ENCODE results near the gene SREK1IP1.
A peak's percentile ranks its signal among the peaks of the same experiment; 100 is the strongest.

SREK1IP1 gene

DNA sequence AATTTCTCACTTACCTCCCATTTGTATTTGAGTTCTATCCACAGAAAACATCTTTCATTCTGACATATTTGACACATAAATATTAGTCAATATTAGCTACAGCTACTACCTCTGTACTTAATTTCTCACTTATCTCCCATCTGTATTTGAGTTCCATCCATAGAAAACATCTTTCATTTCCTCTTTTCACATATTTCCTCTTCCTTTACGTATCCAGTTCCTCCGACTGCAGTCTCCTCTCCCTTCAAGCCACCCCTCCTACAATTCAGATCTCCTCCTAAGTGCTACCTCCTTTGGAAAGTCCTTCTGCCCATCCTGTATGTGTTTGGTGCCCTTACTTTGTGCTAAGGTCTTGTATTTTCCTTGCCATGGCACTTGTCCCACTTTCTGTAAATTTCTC, 1.6 kb downstream of the SREK1IP1 start:
- Histone ChIP-seq H3K18ac (ENCODE audit: low read length) (no peak overlapping the region), H2BK12ac (ENCODE audit: low read length) (no peak overlapping the region), H3K9me3 (replicated peaks in 1 of 2; ENCODE audit: control insufficient read depth in 2 of 2, insufficient read depth in 1 of 2, low read depth in 1 of 2, low read length in 2 of 2) (no peaks in the 10 kb centered on the region), H3K36me3 (replicated peaks in 1 of 2; ENCODE audit: control insufficient read depth in 2 of 2, insufficient read depth in 2 of 2, low read length in 2 of 2) (peaks cover 6 to 40% of the 10 kb centered on the region in 2 donors), H3K4ac (ENCODE audit: low read length) (no peak overlapping the region), H3K27me3 (ENCODE audit: control insufficient read depth in 3 of 3, insufficient read depth in 3 of 3, low read depth in 1 of 3, low read length in 3 of 3) (no peaks in the 10 kb centered on the region), H3K4me2 (ENCODE audit: insufficient read depth, low read length, poor library complexity, severe bottlenecking) (peak overlapping the region; percentile 71), H3K14ac (ENCODE audit: low read length) (no peak overlapping the region), H4K91ac (ENCODE audit: low read depth, low read length, poor library complexity) (no peak overlapping the region), H3K79me1 (ENCODE audit: low read depth, low read length) (peaks cover 2% of the 10 kb centered on the region), H3K4me1 (ENCODE audit: control insufficient read depth in 2 of 2, insufficient read depth in 1 of 2, low read depth in 1 of 2, low read length in 2 of 2) (peaks cover 10 to 12% of the 10 kb centered on the region in 2 donors), H3K9ac (ENCODE audit: low read depth, low read length, poor library complexity) (no peak overlapping the region), H3K4me3 (ENCODE audit: low read length in 2 of 2) (peak overlapping the region in 1 of 2 donors; percentile 81), H3K27ac (replicated peaks; ENCODE audit: low read length) (no peak overlapping the region), H2AK5ac (ENCODE audit: low read depth, low read length) (no peak overlapping the region), H3K23ac (ENCODE audit: low read depth, low read length, poor library complexity) (no peak overlapping the region), H4K8ac (ENCODE audit: low read depth, low read length) (no peak overlapping the region), H2BK15ac (ENCODE audit: low read length) (no peak overlapping the region), H2BK120ac (ENCODE audit: low read depth, low read length) (no peak overlapping the region), H2BK5ac (ENCODE audit: low read length) (no peak overlapping the region), H2AFZ (ENCODE audit: low read length) (no peak overlapping the region)
- DNase-seq (ENCODE audit: low spot score): no peak
- WGBS, 2 donors (ENCODE audit: extremely low coverage in 2 of 2, insufficient read length in 2 of 2, insufficient replicate concordance in 1 of 2): 100% methylated on average over 2 of the region's 2 CpGs

DNA sequence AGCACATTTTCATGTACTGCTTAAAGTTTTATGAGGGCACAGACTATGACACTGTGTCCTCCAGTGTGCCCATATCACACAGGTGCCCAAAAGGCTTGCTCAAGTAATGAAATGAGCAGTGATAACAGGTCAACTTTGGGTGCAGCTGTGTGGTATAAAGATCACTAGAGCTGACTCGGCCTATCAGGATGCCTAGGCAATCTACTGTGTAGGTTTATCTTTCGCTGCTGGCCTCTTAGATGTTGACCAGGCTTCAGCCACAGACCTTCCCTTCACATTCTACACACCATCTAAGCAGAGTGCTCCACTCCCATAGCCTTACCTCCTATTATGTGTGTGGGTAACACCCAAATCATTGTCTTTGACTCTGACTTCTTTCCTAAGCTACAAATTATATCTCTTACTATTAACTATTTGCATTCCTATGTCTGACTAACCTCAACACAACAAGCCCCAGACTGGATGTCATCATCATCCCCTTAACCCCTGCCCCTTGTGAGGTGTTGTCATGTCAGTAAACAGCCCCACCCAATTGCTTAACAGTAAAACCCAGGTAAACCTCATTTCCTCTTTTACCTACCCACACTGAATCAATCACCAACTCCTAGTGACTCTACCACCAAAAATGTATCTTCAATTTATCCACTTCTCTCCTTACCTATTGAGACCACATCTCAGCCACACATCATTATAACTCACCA, 2.5 kb downstream of the SREK1IP1 start:
- Histone ChIP-seq H3K27me3 (ENCODE audit: control insufficient read depth in 3 of 3, insufficient read depth in 3 of 3, low read depth in 1 of 3, low read length in 3 of 3) (no peaks in the 10 kb centered on the region), H2BK120ac (ENCODE audit: low read depth, low read length) (no peak overlapping the region), H3K4me1 (ENCODE audit: control insufficient read depth in 2 of 2, insufficient read depth in 1 of 2, low read depth in 1 of 2, low read length in 2 of 2) (peaks cover 14 to 16% of the 10 kb centered on the region in 2 donors), H3K9me3 (replicated peaks in 1 of 2; ENCODE audit: control insufficient read depth in 2 of 2, insufficient read depth in 1 of 2, low read depth in 1 of 2, low read length in 2 of 2) (no peaks in the 10 kb centered on the region), H3K23ac (ENCODE audit: low read depth, low read length, poor library complexity) (no peak overlapping the region), H2BK12ac (ENCODE audit: low read length) (no peak overlapping the region), H3K4ac (ENCODE audit: low read length) (no peak overlapping the region), H4K8ac (ENCODE audit: low read depth, low read length) (no peak overlapping the region), H3K18ac (ENCODE audit: low read length) (no peak overlapping the region), H3K27ac (replicated peaks; ENCODE audit: low read length) (no peak overlapping the region), H2AK5ac (ENCODE audit: low read depth, low read length) (no peak overlapping the region), H2BK15ac (ENCODE audit: low read length) (no peak overlapping the region), H3K14ac (ENCODE audit: low read length) (no peak overlapping the region), H3K79me1 (ENCODE audit: low read depth, low read length) (peaks cover 2% of the 10 kb centered on the region), H3K4me3 (ENCODE audit: low read length in 2 of 2) (no peak overlapping the region), H2AFZ (ENCODE audit: low read length) (no peak overlapping the region), H3K4me2 (ENCODE audit: insufficient read depth, low read length, poor library complexity, severe bottlenecking) (no peak overlapping the region), H4K91ac (ENCODE audit: low read depth, low read length, poor library complexity) (no peak overlapping the region), H3K9ac (ENCODE audit: low read depth, low read length, poor library complexity) (no peak overlapping the region), H3K36me3 (replicated peaks in 1 of 2; ENCODE audit: control insufficient read depth in 2 of 2, insufficient read depth in 2 of 2, low read length in 2 of 2) (peaks cover 6 to 48% of the 10 kb centered on the region in 2 donors), H2BK5ac (ENCODE audit: low read length) (no peak overlapping the region)
- no CpG with 5 or more reads among the region's 2 CpGs for WGBS, 2 donors (ENCODE audit: extremely low coverage in 2 of 2, insufficient read length in 2 of 2, insufficient replicate concordance in 1 of 2)
- DNase-seq (ENCODE audit: low spot score): no peak

DNA sequence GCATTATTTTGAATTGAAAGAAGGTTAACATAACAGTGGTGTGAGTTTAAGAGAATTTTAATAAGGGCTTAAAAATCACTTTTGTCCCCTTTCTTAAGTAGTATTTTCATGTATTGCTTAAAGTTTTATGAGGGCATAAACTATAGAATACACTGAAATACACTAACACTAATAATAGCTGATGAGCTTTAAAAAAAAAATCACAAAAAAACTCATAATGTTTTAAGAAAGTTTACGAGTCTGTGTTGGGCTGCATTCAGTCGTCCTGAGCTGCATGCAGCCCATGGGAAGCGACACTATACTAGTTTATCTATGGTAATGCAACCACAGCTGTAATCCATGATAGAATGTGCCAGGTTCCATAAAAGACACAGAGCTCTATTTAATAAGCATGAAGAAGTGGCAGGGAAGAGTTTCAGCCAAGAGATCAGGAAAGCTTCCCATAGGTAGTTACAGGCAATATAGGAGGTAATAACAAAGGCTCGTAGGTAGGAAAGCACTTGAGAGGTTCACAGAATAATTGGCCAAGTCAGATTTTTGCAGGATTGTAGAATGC, 4.5 kb downstream of the SREK1IP1 start:
- Histone ChIP-seq H3K18ac (ENCODE audit: low read length) (no peak overlapping the region), H2BK120ac (ENCODE audit: low read depth, low read length) (no peak overlapping the region), H3K27ac (replicated peaks; ENCODE audit: low read length) (peak overlapping the region; percentile 5), H3K14ac (ENCODE audit: low read length) (no peak overlapping the region), H3K4me3 (ENCODE audit: low read length in 2 of 2) (no peak overlapping the region), H2BK12ac (ENCODE audit: low read length) (no peak overlapping the region), H2BK15ac (ENCODE audit: low read length) (no peak overlapping the region), H2AFZ (ENCODE audit: low read length) (no peak overlapping the region), H3K79me1 (ENCODE audit: low read depth, low read length) (peaks cover 2% of the 10 kb centered on the region), H3K4me2 (ENCODE audit: insufficient read depth, low read length, poor library complexity, severe bottlenecking) (no peak overlapping the region), H3K36me3 (replicated peaks in 1 of 2; ENCODE audit: control insufficient read depth in 2 of 2, insufficient read depth in 2 of 2, low read length in 2 of 2) (peaks cover 6 to 48% of the 10 kb centered on the region in 2 donors), H2AK5ac (ENCODE audit: low read depth, low read length) (no peak overlapping the region), H3K9ac (ENCODE audit: low read depth, low read length, poor library complexity) (no peak overlapping the region), H3K27me3 (ENCODE audit: control insufficient read depth in 3 of 3, insufficient read depth in 3 of 3, low read depth in 1 of 3, low read length in 3 of 3) (no peaks in the 10 kb centered on the region), H4K8ac (ENCODE audit: low read depth, low read length) (no peak overlapping the region), H3K4me1 (ENCODE audit: control insufficient read depth in 2 of 2, insufficient read depth in 1 of 2, low read depth in 1 of 2, low read length in 2 of 2) (peaks cover 16 to 27% of the 10 kb centered on the region in 2 donors), H3K9me3 (replicated peaks in 1 of 2; ENCODE audit: control insufficient read depth in 2 of 2, insufficient read depth in 1 of 2, low read depth in 1 of 2, low read length in 2 of 2) (no peaks in the 10 kb centered on the region), H3K23ac (ENCODE audit: low read depth, low read length, poor library complexity) (no peak overlapping the region), H3K4ac (ENCODE audit: low read length) (no peak overlapping the region), H4K91ac (ENCODE audit: low read depth, low read length, poor library complexity) (no peak overlapping the region), H2BK5ac (ENCODE audit: low read length) (no peak overlapping the region)
- no peak for DNase-seq (ENCODE audit: low spot score)
- WGBS, 2 donors (ENCODE audit: extremely low coverage in 2 of 2, insufficient read length in 2 of 2, insufficient replicate concordance in 1 of 2): no CpG with 5 or more reads among the region's 4 CpGs

DNA sequence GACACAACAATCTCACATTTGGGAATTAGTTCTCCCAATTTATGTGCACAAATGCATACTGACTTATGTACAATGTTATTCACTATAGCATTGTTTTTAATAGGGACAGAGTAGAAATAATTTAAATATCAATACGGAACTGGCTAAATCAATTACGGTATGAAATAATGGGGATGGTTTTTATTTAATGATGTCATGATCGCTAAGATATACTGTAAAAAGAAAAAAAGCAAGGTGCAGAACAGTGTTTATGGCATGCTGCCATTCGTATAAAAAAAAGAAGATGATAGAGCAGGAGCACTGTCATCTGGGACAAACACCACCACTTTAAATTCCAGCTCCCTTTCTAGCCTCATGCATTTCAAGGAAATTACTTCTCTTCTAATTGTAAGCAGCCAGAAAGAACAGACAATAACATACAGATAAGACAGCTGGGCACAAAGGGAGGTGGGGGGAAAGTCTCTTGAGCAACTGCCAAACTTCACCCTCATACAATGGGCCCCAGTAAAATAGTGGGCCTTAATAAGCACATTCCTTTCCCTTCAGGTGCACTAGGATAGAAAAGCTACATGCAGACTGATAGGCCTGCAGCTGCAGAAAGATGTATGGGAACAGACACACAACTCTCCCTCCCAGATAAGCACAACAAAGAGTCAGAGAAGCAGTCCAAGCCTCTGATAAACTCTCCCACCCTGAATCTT, 8.4 kb downstream of the SREK1IP1 start:
- no peak overlapping the region for H3K9ac ChIP-seq (ENCODE audit: low read depth, low read length, poor library complexity)
- H3K4me2 ChIP-seq (ENCODE audit: insufficient read depth, low read length, poor library complexity, severe bottlenecking): no peak overlapping the region
- DNase-seq (ENCODE audit: low spot score): peak; percentile 54
- no peak overlapping the region for H3K4ac ChIP-seq (ENCODE audit: low read length)
- H3K14ac ChIP-seq (ENCODE audit: low read length): no peak overlapping the region
- no peak overlapping the region for H3K23ac ChIP-seq (ENCODE audit: low read depth, low read length, poor library complexity)
- H2BK12ac ChIP-seq (ENCODE audit: low read length): no peak overlapping the region
- no peaks in the 10 kb centered on the region for H3K79me1 ChIP-seq (ENCODE audit: low read depth, low read length)
- no peak overlapping the region for H3K18ac ChIP-seq (ENCODE audit: low read length)
- H3K27me3 ChIP-seq (ENCODE audit: control insufficient read depth in 3 of 3, insufficient read depth in 3 of 3, low read depth in 1 of 3, low read length in 3 of 3): no peaks in the 10 kb centered on the region
- H2AK5ac ChIP-seq (ENCODE audit: low read depth, low read length): no peak overlapping the region
- no peak overlapping the region for H2BK15ac ChIP-seq (ENCODE audit: low read length)
- no peak overlapping the region for H2AFZ ChIP-seq (ENCODE audit: low read length)
- H4K8ac ChIP-seq (ENCODE audit: low read depth, low read length): no peak overlapping the region
- H3K27ac ChIP-seq (replicated peaks; ENCODE audit: low read length): peak overlapping the region; percentile 93
- H3K9me3 ChIP-seq (replicated peaks in 1 of 2; ENCODE audit: control insufficient read depth in 2 of 2, insufficient read depth in 1 of 2, low read depth in 1 of 2, low read length in 2 of 2): no peaks in the 10 kb centered on the region
- no peak overlapping the region for H2BK120ac ChIP-seq (ENCODE audit: low read depth, low read length)
- H3K4me1 ChIP-seq (ENCODE audit: control insufficient read depth in 2 of 2, insufficient read depth in 1 of 2, low read depth in 1 of 2, low read length in 2 of 2): peaks cover 10 to 26% of the 10 kb centered on the region in 2 donors
- no peak overlapping the region for H2BK5ac ChIP-seq (ENCODE audit: low read length)
- no peak overlapping the region for H4K91ac ChIP-seq (ENCODE audit: low read depth, low read length, poor library complexity)
- H3K36me3 ChIP-seq (replicated peaks in 1 of 2; ENCODE audit: control insufficient read depth in 2 of 2, insufficient read depth in 2 of 2, low read length in 2 of 2): peaks cover 6 to 33% of the 10 kb centered on the region in 2 donors
- WGBS, 2 donors (ENCODE audit: extremely low coverage in 2 of 2, insufficient read length in 2 of 2, insufficient replicate concordance in 1 of 2): 100% methylated on average over 2 of the region's 4 CpGs; no CpG with 5 or more reads in 1 of the 2 donors
- no peak overlapping the region for H3K4me3 ChIP-seq (ENCODE audit: low read length in 2 of 2)

All from neuronal stem cell (in vitro differentiated cells).